Activated naive CD8-positive, alpha-beta T cell treated with anti-CD3 and anti-CD28 coated beads for 36 hours (primary cell): ENCODE results near the gene MED25. TPM values are rescaled to one million over a fixed set of nuclear protein-coding genes. Genes with fewer than 3 reads are reported as not detected.

Experiments used
- DNase-seq: peaks from one replicate; pipeline ENCODE4 v3.0.0; 2021
- H3K27ac Mint-ChIP-seq: one replicate; pipeline ENCODE4 v1.8.0; 2022; ENCODE audit warnings: mild to moderate bottlenecking, moderate library complexity, mixed read lengths
- H3K27me3 Mint-ChIP-seq: one replicate; pipeline ENCODE4 v1.8.0; 2022; ENCODE audit warnings: mild to moderate bottlenecking, mixed read lengths
- H3K36me3 Mint-ChIP-seq: one replicate; pipeline ENCODE4 v1.8.0; 2021; ENCODE audit warnings: mild to moderate bottlenecking, mixed read lengths
- H3K4me1 Mint-ChIP-seq: one replicate; pipeline ENCODE4 v1.8.0; 2021; ENCODE audit warnings: mixed read lengths
- H3K4me3 Mint-ChIP-seq: one replicate; pipeline ENCODE4 v1.8.0; 2022; ENCODE audit warnings: mild to moderate bottlenecking, moderate library complexity, mixed read lengths
- H3K9me3 Mint-ChIP-seq: one replicate; pipeline ENCODE4 v1.8.0; 2022; ENCODE audit warnings: mixed read lengths
- total RNA-seq, 2 experiments: library from RNA; stranded (reverse); gene quantifications; one replicate each; pipeline ENCODE4 v1.2.3, GENCODE V29; 2021

Gene MED25
- total RNA-seq, 2 experiments from 2014 or later: 41.6 to 44.8 TPM

- H3K4me3 Mint-ChIP-seq: no peak overlapping the region
- H3K36me3 Mint-ChIP-seq: peaks cover 25% of the 10 kb centered on the region
- H3K4me1 Mint-ChIP-seq: peaks cover 8% of the 10 kb centered on the region
- no peaks in the 10 kb centered on the region for H3K9me3 Mint-ChIP-seq
- H3K27ac Mint-ChIP-seq: no peak overlapping the region
- DNase-seq: no peak
- H3K27me3 Mint-ChIP-seq: no peaks in the 10 kb centered on the region
Observed at GRCh38 chr19:49788857-49789256, 29.2 kb upstream of the MED25 start.

- Mint-ChIP-seq H3K27me3 (no peaks in the 10 kb centered on the region), H3K36me3 (peaks cover 20% of the 10 kb centered on the region), H3K4me3 (no peak overlapping the region), H3K9me3 (no peaks in the 10 kb centered on the region), H3K4me1 (peaks cover 8% of the 10 kb centered on the region), H3K27ac (no peak overlapping the region)
- DNase-seq: no peak
Observed at GRCh38 chr19:49790866-49791265, 27.2 kb upstream of the MED25 start.

GRCh38 chr19:49791776-49792445, 26.2 kb upstream of the MED25 start:
- DNase-seq: no peak
- Mint-ChIP-seq H3K9me3 (no peaks in the 10 kb centered on the region), H3K27ac (no peak overlapping the region), H3K4me1 (peaks cover 4% of the 10 kb centered on the region), H3K27me3 (no peaks in the 10 kb centered on the region), H3K36me3 (peaks cover 13% of the 10 kb centered on the region), H3K4me3 (no peak overlapping the region)

- no peak for DNase-seq
- no peaks in the 10 kb centered on the region for H3K27me3 Mint-ChIP-seq
- peak overlapping the region; percentile 77 for H3K27ac Mint-ChIP-seq
- H3K4me3 Mint-ChIP-seq: no peak overlapping the region
- H3K36me3 Mint-ChIP-seq: peaks cover 12% of the 10 kb centered on the region
- H3K4me1 Mint-ChIP-seq: peaks cover 4% of the 10 kb centered on the region
- H3K9me3 Mint-ChIP-seq: no peaks in the 10 kb centered on the region
Observed at GRCh38 chr19:49792829-49793560, 25.1 kb upstream of the MED25 start.

GRCh38 chr19:49793561-49793840, 24.6 kb upstream of the MED25 start:
- Mint-ChIP-seq H3K36me3 (peaks cover 10% of the 10 kb centered on the region), H3K9me3 (no peaks in the 10 kb centered on the region), H3K27me3 (no peaks in the 10 kb centered on the region), H3K4me3 (no peak overlapping the region), H3K4me1 (no peaks in the 10 kb centered on the region), H3K27ac (peak overlapping the region; percentile 77)
- peak; percentile 22 for DNase-seq

- Mint-ChIP-seq H3K27ac (no peak overlapping the region), H3K27me3 (no peaks in the 10 kb centered on the region), H3K9me3 (no peaks in the 10 kb centered on the region), H3K4me3 (no peak overlapping the region), H3K4me1 (no peaks in the 10 kb centered on the region), H3K36me3 (peaks cover 8% of the 10 kb centered on the region)
- no peak for DNase-seq
Observed at GRCh38 chr19:49795615-49796014, 22.5 kb upstream of the MED25 start.

GRCh38 chr19:49798574-49798973, 19.5 kb upstream of the MED25 start:
- H3K4me1 Mint-ChIP-seq: no peaks in the 10 kb centered on the region
- H3K4me3 Mint-ChIP-seq: no peak overlapping the region
- H3K9me3 Mint-ChIP-seq: no peaks in the 10 kb centered on the region
- no peak overlapping the region for H3K27ac Mint-ChIP-seq
- no peaks in the 10 kb centered on the region for H3K27me3 Mint-ChIP-seq
- DNase-seq: no peak
- H3K36me3 Mint-ChIP-seq: peaks cover 3% of the 10 kb centered on the region

GRCh38 chr19:49799271-49799797, 18.8 kb upstream of the MED25 start:
- Mint-ChIP-seq H3K27ac (no peak overlapping the region), H3K27me3 (no peaks in the 10 kb centered on the region), H3K36me3 (peaks cover 2% of the 10 kb centered on the region), H3K4me1 (no peaks in the 10 kb centered on the region), H3K4me3 (no peak overlapping the region), H3K9me3 (no peaks in the 10 kb centered on the region)
- no peak for DNase-seq

- H3K9me3 Mint-ChIP-seq: no peaks in the 10 kb centered on the region
- DNase-seq: peak; percentile 18
- H3K4me3 Mint-ChIP-seq: no peak overlapping the region
- no peaks in the 10 kb centered on the region for H3K27me3 Mint-ChIP-seq
- H3K4me1 Mint-ChIP-seq: no peaks in the 10 kb centered on the region
- no peak overlapping the region for H3K27ac Mint-ChIP-seq
- peaks cover 2% of the 10 kb centered on the region for H3K36me3 Mint-ChIP-seq
Observed at GRCh38 chr19:49799798-49800376, 18.2 kb upstream of the MED25 start.

- Mint-ChIP-seq H3K27ac (no peak overlapping the region), H3K27me3 (no peaks in the 10 kb centered on the region), H3K36me3 (peaks cover 2% of the 10 kb centered on the region), H3K4me1 (no peaks in the 10 kb centered on the region), H3K4me3 (no peak overlapping the region), H3K9me3 (no peaks in the 10 kb centered on the region)
- no peak for DNase-seq
Observed at GRCh38 chr19:49800771-49801170, 17.3 kb upstream of the MED25 start.

- H3K4me3 Mint-ChIP-seq: no peak overlapping the region
- peaks cover 7% of the 10 kb centered on the region for H3K36me3 Mint-ChIP-seq
- H3K4me1 Mint-ChIP-seq: peaks cover 1% of the 10 kb centered on the region
- H3K27ac Mint-ChIP-seq: no peak overlapping the region
- H3K9me3 Mint-ChIP-seq: no peaks in the 10 kb centered on the region
- no peak for DNase-seq
- no peaks in the 10 kb centered on the region for H3K27me3 Mint-ChIP-seq
Observed at GRCh38 chr19:49801401-49801888, 16.6 kb upstream of the MED25 start.

GRCh38 chr19:49801966-49802661, 16.0 kb upstream of the MED25 start:
- no peak overlapping the region for H3K27ac Mint-ChIP-seq
- no peak overlapping the region for H3K4me3 Mint-ChIP-seq
- peaks cover 1% of the 10 kb centered on the region for H3K4me1 Mint-ChIP-seq
- no peak for DNase-seq
- no peaks in the 10 kb centered on the region for H3K27me3 Mint-ChIP-seq
- peaks cover 7% of the 10 kb centered on the region for H3K36me3 Mint-ChIP-seq
- H3K9me3 Mint-ChIP-seq: no peaks in the 10 kb centered on the region

GRCh38 chr19:49802836-49803528, 15.1 kb upstream of the MED25 start:
- H3K27ac Mint-ChIP-seq: no peak overlapping the region
- peaks cover 5% of the 10 kb centered on the region for H3K4me1 Mint-ChIP-seq
- H3K4me3 Mint-ChIP-seq: no peak overlapping the region
- no peaks in the 10 kb centered on the region for H3K9me3 Mint-ChIP-seq
- H3K36me3 Mint-ChIP-seq: peaks cover 7% of the 10 kb centered on the region
- H3K27me3 Mint-ChIP-seq: no peaks in the 10 kb centered on the region
- DNase-seq: no peak

GRCh38 chr19:49803529-49803856, 14.6 kb upstream of the MED25 start:
- Mint-ChIP-seq H3K27ac (no peak overlapping the region), H3K36me3 (peaks cover 7% of the 10 kb centered on the region), H3K27me3 (no peaks in the 10 kb centered on the region), H3K4me1 (peaks cover 5% of the 10 kb centered on the region), H3K4me3 (no peak overlapping the region), H3K9me3 (no peaks in the 10 kb centered on the region)
- no peak for DNase-seq
